Measurements from ENCODE around the gene C3orf18. TPM values are rescaled to one million over a fixed set of nuclear protein-coding genes. Genes with fewer than 3 reads are reported as not detected.

C3orf18 gene
- total RNA-seq, 1 donor from 2014 or later: 12.5 TPM

DNA sequence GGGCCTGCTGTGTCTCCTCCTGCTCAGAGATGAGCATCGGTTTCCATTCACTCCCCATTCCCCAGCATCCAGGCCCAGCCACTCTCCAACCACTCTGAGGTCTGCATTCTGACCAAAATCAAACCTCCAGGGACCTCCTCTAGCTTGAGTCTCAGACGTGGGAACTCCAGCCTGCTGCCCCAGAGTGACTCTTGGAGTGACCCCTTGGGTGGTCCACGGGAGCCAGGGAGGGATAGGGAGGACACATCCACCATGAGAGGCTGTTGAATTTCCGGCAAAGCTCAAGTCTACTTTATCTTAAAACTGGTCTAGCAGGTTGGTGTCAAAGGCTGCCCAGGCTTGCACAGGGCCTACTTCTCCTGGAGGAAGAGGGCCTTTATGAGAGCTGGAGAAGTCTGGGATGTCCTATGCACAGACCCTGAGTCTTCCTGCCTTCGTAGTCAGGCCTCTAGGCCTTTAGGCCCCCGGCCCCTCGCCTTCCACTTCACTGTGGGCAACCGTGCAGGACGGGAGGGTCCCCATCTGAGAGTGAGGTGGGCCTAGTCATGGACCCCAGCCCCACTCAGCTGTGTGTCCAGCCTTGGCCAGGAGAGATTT lies 35.1 kb upstream of the C3orf18 start:
- no peak for DNase-seq (ENCODE audit: low spot score, unreplicated experiment)
- Mint-ChIP-seq H3K36me3 (ENCODE audit: insufficient read depth) (peaks cover 3% of the 10 kb centered on the region), H3K4me1 (ENCODE audit: low read depth) (peaks cover 31% of the 10 kb centered on the region), H3K27ac (peak overlapping the region; percentile 99), H3K27me3 (no peaks in the 10 kb centered on the region), H3K9me3 (ENCODE audit: low read depth) (no peaks in the 10 kb centered on the region), H3K4me3 (ENCODE audit: low read depth) (peak overlapping the region; percentile 50)
- TF ChIP-seq, protein P1, sequence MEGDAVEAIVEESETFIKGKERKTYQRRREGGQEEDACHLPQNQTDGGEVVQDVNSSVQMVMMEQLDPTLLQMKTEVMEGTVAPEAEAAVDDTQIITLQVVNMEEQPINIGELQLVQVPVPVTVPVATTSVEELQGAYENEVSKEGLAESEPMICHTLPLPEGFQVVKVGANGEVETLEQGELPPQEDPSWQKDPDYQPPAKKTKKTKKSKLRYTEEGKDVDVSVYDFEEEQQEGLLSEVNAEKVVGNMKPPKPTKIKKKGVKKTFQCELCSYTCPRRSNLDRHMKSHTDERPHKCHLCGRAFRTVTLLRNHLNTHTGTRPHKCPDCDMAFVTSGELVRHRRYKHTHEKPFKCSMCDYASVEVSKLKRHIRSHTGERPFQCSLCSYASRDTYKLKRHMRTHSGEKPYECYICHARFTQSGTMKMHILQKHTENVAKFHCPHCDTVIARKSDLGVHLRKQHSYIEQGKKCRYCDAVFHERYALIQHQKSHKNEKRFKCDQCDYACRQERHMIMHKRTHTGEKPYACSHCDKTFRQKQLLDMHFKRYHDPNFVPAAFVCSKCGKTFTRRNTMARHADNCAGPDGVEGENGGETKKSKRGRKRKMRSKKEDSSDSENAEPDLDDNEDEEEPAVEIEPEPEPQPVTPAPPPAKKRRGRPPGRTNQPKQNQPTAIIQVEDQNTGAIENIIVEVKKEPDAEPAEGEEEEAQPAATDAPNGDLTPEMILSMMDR (IDR thresholded peaks at IDR 0.05; ENCODE audit: unreplicated experiment): no peak

DNA sequence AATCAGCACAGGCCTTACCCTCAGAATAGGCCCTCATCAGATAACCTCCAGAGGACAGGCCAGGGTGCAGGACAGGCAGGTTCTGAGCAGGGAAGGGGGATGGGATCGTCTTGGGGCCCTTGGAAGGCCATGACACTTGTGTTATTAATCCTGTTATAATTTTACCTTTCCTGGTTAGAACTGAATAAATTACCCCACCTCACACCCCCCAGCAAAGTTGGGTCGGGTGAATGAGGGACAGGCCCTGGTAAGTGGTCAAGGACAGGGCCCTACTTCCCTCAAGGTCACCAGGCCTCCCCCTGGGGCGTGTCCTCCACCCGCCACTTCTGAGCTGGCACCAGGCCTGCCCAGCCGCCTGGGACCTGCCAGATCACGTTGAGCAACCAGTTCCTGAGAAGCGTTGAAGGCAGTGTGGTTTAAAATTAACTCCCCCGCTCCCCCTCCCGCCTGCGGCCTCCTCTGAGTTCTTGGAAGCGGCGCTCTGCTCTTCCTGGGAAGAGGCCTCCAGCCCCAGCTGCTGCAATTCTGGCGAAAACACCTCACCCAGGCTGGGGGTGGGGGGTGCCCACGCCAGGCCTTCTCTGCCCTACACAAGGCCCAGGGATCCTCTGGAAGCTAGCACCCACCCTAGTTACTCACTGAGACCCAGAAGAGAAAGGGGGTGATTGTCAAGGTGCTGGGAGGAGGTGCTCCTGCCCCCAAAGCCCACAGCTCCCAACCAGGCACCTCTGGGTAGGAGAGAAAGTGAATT lies 33.5 kb upstream of the C3orf18 start:
- DNase-seq (ENCODE audit: low spot score, unreplicated experiment): peak; percentile 63
- Mint-ChIP-seq H3K27me3 (no peaks in the 10 kb centered on the region), H3K4me3 (ENCODE audit: low read depth) (no peak overlapping the region), H3K9me3 (ENCODE audit: low read depth) (no peaks in the 10 kb centered on the region), H3K36me3 (ENCODE audit: insufficient read depth) (peaks cover 3% of the 10 kb centered on the region), H3K27ac (peak overlapping the region; percentile 99), H3K4me1 (ENCODE audit: low read depth) (peaks cover 31% of the 10 kb centered on the region)
- TF ChIP-seq, protein P1 (IDR thresholded peaks at IDR 0.05; ENCODE audit: unreplicated experiment): no peak

DNA sequence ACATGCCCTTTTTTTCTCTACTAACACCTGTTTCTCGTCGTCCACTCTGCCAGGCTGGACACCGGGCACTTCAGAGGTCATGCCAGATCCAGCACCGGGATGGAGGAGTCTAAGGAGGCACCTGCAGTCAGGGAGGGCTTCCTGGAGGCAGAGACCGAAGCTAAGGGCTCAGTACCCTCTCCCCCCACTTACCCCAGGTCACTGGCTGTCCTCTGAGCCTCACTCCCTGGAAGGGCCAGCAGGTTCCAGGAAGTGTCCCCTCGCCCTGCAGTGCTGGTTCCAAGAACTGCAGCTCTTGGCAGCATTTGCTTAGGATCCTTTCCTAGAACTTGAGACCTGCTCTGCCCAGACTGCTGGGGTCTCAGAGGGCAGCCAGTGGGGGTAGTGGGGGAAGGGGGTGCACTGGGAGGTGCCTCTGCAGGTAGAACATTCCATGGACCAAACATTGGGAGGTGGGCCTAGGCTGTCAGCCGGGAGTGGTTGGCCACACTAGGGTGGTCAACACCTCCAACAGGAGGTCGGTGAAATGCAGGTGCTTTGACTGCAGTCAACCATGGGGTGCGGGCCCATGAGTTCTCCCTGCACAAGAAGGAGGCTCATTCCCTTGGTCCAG lies 32.7 kb upstream of the C3orf18 start:
- Mint-ChIP-seq H3K4me1 (ENCODE audit: low read depth) (peaks cover 31% of the 10 kb centered on the region), H3K9me3 (ENCODE audit: low read depth) (no peaks in the 10 kb centered on the region), H3K27ac (peak overlapping the region; percentile 99), H3K4me3 (ENCODE audit: low read depth) (no peak overlapping the region), H3K36me3 (ENCODE audit: insufficient read depth) (no peaks in the 10 kb centered on the region), H3K27me3 (no peaks in the 10 kb centered on the region)
- no peak for DNase-seq (ENCODE audit: low spot score, unreplicated experiment)
- TF ChIP-seq, protein P1 (IDR thresholded peaks at IDR 0.05; ENCODE audit: unreplicated experiment): no peak

- Mint-ChIP-seq H3K9me3 (ENCODE audit: low read depth) (no peaks in the 10 kb centered on the region), H3K4me3 (ENCODE audit: low read depth) (no peak overlapping the region), H3K4me1 (ENCODE audit: low read depth) (peaks cover 31% of the 10 kb centered on the region), H3K36me3 (ENCODE audit: insufficient read depth) (no peaks in the 10 kb centered on the region), H3K27ac (no peak overlapping the region), H3K27me3 (no peaks in the 10 kb centered on the region)
- TF ChIP-seq, protein P1 (IDR thresholded peaks at IDR 0.05; ENCODE audit: unreplicated experiment): no peak
- DNase-seq (ENCODE audit: low spot score, unreplicated experiment): no peak
These were observed 32.2 kb upstream of the C3orf18 start for GRCh38 chr3:50599716-50600118.

DNA sequence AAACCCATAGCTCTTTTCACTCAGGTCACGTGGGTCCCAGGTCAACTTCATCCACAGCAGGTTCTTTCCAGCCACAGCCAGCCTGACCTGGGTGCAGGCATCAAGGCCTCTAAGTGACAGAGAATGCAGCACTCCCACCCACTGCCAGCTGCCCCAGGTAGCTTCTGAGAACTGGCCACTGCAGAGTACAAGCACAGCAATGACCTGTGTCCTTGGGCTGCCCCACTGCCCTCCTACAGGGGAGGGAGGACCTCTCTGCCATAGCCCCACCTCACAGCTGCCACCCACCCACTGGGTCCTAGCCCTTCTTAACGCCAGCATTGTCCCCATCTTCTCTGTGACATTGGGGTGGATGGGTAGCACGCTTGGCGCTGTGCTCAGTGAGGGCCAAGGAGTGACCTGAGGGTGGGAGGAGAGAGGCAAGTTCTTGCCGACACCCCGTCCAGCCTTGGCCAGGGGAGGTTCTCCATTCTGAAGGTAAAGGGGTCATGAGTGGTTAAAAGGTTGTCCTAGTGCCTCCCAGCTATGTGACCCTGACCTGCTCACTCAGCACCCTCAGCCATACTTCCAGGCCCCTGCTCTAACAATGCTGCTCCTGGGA lies 31.7 kb upstream of the C3orf18 start:
- Mint-ChIP-seq H3K36me3 (ENCODE audit: insufficient read depth) (no peaks in the 10 kb centered on the region), H3K27me3 (peaks cover under 1% of the 10 kb centered on the region), H3K9me3 (ENCODE audit: low read depth) (no peaks in the 10 kb centered on the region), H3K4me1 (ENCODE audit: low read depth) (peaks cover 31% of the 10 kb centered on the region), H3K4me3 (ENCODE audit: low read depth) (no peak overlapping the region), H3K27ac (no peak overlapping the region)
- no peak for DNase-seq (ENCODE audit: low spot score, unreplicated experiment)
- TF ChIP-seq, protein P1 (IDR thresholded peaks at IDR 0.05; ENCODE audit: unreplicated experiment): no peak
